PC-9 (cell line): ENCODE data around the gene RCC1.

Source experiments
- EZH2 ChIP-seq: fragments of 200-600 bp; sonication (generic); IDR thresholded peaks from 2 replicates; pipeline ENCODE4 v1.8.0; 2017; ENCODE audit warnings: antibody characterized with exemption, low read depth
- TF ChIP-seq, protein P1 (sequence below): fragments of 200-600 bp; sonication (generic); conservative IDR thresholded peaks from 2 replicates; pipeline ENCODE4 v1.6.1; 2017; ENCODE audit warnings: mixed run types, antibody characterized with exemption, mild to moderate bottlenecking, moderate library complexity

DNA sequence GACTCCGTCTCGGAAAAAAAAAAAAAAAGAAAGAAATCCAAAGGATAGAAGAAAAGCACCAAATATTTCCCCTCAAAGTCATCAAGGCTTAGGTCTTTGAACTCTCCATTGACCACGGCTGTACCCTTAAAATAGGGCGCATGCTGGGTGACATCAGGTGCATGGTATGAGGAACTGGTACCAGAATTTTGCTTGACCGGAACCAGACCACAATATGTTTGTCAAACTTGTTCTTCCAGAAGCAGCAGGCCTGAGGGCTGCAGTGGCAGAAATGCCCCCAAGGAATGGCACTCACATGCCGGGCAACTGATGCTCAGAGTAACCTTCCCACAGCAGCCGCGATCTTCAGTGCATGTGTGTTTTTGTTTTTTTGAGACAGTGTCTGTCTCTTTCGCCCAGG lies 21.0 kb downstream of the RCC1 start:
- TF ChIP-seq, protein P1, sequence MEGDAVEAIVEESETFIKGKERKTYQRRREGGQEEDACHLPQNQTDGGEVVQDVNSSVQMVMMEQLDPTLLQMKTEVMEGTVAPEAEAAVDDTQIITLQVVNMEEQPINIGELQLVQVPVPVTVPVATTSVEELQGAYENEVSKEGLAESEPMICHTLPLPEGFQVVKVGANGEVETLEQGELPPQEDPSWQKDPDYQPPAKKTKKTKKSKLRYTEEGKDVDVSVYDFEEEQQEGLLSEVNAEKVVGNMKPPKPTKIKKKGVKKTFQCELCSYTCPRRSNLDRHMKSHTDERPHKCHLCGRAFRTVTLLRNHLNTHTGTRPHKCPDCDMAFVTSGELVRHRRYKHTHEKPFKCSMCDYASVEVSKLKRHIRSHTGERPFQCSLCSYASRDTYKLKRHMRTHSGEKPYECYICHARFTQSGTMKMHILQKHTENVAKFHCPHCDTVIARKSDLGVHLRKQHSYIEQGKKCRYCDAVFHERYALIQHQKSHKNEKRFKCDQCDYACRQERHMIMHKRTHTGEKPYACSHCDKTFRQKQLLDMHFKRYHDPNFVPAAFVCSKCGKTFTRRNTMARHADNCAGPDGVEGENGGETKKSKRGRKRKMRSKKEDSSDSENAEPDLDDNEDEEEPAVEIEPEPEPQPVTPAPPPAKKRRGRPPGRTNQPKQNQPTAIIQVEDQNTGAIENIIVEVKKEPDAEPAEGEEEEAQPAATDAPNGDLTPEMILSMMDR = no peak
- no peak for TF ChIP-seq EZH2
